Colon (tissue), 2 donors: ENCODE measurements around the gene INPP5D.
"Not testable (repeated sequence)": the region's sequence is repeated elsewhere in the genome, so short reads cannot be mapped to it uniquely, and the experiment has no call there.

ENCODE experiments used
- FAIRE-seq: peaks from 2 replicates; lab custom pipeline; 2012; peaks lifted over from hg19 to GRCh38; lab: Jason Lieb, UNC
- donor health status: control.
- donor health status: control.

The INPP5D gene

GRCh38 chr2:233146194-233146593, 86.1 kb downstream of the INPP5D start:
- FAIRE-seq: no peak

DNA sequence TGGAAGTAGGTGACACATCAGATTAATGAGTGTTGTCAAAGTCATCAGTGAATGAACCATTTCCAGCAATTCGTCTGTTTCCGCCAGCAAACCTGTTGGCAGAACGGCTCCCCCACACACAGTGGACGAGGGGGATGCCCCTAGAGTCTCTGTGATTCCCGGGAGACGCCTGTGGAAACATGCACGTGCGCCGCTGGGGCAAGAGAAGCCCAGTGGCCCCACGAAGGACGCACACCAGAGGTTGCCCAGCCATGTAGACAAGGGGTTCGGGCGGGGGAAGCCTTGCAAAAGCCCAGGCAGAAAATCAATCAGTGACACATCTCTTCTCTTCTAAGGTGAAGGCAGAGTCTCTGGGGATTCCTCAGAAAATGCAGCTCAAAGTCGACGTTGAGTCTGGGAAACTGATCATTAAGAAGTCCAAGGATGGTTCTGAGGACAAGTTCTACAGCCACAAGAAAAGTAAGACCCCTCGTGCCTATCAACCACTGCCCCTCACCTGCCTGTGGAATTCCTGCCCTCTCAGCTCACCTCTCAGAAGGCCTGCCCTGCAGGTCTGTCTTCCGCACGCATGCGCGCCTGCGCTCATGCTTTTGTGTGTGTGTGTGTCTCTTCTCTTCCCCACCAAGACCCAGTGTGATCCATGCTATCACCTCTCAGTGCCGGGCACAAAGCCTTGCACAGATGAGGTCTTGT, 87.1 kb downstream of the INPP5D start:
- no peak for FAIRE-seq

DNA sequence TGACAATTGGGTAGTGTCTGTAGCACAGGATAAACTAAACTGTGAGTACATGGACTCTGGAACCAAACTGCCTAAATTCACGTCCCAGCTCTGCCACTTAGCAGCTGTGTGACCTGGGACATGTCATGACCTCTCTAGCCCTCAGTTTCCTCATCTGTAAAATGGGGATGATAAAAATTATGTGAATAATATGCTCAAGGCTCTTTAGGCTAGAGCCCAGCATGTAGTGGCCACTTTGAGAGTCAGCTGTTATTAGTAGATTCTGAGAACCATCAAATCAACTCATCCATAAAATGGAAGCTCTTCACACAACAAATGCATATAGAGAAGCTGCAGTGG, 87.7 kb downstream of the INPP5D start:
- FAIRE-seq: no peak

- FAIRE-seq: no peak
These were observed 88.2 kb downstream of the INPP5D start for GRCh38 chr2:233148354-233148753.

GRCh38 chr2:233152541-233152940, 92.4 kb downstream of the INPP5D start:
- no peak for FAIRE-seq

DNA sequence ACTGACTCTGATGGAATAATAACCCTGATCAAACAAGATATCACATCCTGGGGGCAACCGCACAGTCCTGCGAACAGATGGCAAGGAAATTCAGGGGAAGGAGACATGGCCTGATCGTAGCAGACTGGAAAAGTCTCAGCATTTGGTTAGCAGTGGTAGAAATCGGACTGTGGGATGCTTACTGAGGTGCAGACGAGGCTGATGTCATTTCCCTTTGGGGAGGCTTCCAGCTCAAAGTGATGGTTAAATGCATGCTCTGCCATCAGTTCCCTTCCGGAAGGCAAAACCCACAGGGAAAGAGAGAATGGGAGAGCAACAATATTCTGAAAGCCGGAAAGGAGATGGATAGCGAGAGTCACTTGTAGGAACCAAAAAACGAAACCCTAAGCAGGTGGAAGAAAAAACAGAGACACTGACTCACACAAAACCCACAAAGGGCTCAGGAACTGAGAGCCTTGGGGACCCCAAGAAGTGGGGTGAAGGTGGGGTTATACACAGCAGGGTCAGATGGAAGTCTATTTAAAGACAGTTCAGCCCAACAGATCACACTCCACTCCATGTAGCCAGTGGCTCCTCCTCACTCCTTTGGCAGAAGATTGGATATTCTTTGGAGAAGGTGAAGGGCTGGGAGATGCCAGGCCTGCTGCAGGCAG, 93.1 kb downstream of the INPP5D start:
- FAIRE-seq: no peak

- no peak for FAIRE-seq
These were observed 95.9 kb downstream of the INPP5D start for GRCh38 chr2:233156001-233156400.

- FAIRE-seq: not testable (repeated sequence)
These were observed 96.3 kb downstream of the INPP5D start for GRCh38 chr2:233156461-233156860.

DNA sequence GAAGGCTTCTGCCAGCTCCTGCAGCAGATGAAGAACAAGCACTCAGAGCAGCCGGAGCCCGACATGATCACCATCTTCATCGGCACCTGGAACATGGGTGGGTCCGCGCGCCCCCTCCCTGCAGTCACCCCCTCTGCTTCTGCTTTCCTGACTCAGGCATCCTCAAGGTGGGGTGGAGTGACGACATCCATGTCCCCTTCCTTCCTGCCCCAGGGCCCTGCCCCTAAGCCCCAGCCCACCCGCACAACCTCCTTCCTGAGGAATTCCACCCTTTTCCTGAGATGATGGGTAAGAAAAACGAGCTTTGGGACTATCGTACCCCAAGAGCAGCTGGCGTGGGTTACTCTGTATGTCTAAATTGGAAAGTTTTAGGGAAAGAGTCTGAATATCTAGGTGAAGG, 101.6 kb downstream of the INPP5D start:
- no peak for FAIRE-seq

DNA sequence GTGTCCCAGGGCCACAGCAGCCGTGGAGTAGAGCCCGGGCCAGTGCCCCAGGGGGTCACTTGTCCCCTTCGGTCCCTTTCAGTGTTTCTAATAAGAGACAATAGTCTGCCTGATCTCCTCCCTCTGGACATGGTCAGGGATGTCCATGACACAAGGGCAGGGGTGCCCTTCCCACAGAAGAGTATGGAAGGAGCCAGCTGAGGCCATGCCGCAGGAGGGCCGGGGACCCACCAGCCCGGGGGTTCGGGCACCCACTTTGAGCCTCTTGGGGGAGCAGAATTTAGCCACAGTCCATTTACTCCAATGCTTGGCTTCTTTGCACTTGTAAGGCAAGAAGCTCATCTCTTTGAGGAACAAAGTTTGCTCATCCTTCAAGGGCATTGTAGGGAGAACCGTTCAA, 102.6 kb downstream of the INPP5D start:
- FAIRE-seq: no peak

GRCh38 chr2:233163486-233164103, 103.5 kb downstream of the INPP5D start:
- no peak for FAIRE-seq

DNA sequence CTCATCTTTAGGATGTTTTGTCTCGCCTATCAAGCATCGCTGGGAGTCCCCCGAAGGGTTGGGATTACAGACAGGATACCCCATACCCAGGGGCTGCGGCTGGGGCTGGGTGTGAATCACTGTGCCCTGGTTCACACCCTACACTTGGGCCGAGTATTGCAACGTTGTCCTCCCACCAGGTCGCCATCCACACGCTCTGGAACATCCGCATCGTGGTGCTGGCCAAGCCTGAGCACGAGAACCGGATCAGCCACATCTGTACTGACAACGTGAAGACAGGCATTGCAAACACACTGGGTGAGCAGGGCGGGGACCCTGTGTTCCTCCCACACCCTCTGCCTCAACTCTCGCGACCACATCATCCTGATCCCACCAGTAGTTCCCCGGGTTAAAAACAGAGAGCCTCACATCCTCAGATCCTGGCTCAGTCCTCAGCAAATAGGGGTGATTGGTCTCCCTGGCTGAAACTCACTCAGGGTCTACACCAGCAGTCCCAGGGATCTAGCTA, 104.0 kb downstream of the INPP5D start:
- no peak for FAIRE-seq

GRCh38 chr2:233164967-233165366, 104.8 kb downstream of the INPP5D start:
- no peak for FAIRE-seq

DNA sequence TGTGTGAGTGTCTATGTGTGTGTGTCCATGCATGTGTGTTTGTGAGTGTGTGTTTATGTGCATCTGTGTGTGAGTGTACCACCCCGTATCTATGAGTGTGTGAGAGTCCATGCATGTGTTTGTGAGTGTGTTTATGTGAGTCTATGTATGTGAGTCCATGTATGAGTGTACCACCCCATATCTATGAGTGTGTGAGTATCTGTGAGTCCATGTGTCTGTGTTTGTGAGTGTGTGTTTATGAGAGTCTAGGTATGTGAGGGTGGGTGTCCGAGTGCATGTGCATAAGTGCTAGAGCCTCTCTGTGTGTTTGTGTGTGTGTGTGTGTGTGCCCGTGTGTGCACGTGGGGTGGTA, 105.4 kb downstream of the INPP5D start:
- no peak for FAIRE-seq

DNA sequence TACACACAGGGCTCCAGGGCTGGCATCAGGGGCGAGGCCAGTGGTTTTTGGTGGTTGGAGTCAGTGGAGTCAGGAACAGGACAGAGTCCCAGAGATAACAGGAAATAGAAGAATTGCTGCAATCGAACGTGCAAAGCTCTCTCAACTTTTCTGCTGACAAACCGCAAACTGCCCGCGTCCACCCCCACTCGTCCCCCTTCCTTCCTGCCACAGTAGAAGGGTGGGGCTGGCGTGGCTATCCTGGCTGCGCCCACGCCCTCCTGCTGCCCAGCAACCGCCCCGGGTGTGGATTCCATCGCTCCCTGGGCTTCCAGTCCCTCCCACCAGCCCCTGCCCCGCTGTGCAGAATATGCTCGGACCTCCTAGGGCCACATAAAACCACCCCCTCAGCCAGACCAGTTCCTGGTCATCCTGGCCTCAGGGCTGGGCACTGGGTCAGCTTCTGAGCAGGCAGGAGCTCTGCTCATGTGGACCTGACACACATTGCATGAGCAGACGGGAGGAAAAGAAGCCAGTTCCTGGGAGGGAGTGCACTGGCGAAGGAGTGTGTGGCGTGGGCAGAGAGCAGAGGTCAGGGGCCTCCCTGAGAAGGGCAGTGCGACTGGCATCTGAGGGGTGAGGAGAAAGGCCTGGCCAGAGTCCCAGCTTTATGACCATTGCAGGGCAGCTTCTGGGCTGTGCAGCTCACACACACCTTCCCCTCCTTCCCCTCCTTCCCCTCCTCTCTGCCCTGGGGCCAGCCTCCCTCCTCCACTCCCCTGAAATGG, 105.9 kb downstream of the INPP5D start:
- no peak for FAIRE-seq

DNA sequence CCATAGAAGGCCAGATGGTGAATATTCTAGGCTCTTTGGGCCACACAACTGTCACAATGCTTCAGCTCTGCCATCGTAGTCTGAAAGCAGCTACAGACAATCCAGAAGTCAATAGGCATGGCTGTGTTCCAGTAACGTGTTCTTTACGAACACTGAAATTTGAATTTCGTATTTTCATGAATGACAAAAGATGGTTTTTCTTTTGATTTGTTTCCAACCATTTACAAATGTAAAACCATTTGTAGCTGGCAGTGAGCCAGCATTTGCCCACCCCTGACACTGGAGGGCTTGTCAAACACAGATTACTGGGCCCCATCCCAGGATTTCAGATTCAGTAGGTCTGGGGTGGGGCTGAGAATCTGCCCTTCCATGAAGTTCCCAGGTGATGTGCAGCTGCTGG, 108.3 kb downstream of the INPP5D start:
- FAIRE-seq: no peak

GRCh38 chr2:233168919-233169318, 108.8 kb downstream of the INPP5D start:
- FAIRE-seq: no peak

- FAIRE-seq: no peak
These were observed 111.2 kb downstream of the INPP5D start for GRCh38 chr2:233171344-233171743.

- no peak for FAIRE-seq
These were observed 113.0 kb downstream of the INPP5D start for GRCh38 chr2:233173115-233173514.

- no peak for FAIRE-seq
These were observed 114.0 kb downstream of the INPP5D start for GRCh38 chr2:233174137-233174536.

GRCh38 chr2:233178994-233179847, 119.1 kb downstream of the INPP5D start:
- FAIRE-seq: no peak

GRCh38 chr2:233179848-233180366, 119.8 kb downstream of the INPP5D start:
- no peak for FAIRE-seq
